Left lobe of liver (tissue), 2 donors: ENCODE data around the gene B3GAT3. TPM values are rescaled to one million over a fixed set of nuclear protein-coding genes. Genes with fewer than 3 reads are reported as not detected.
"Not testable (repeated sequence)": the region's sequence is repeated elsewhere in the genome, so short reads cannot be mapped to it uniquely, and the experiment has no call there.

Source experiments
- ATAC-seq: fragments of 200-7000 bp; cut with Tn5 transposase; one replicate; pipeline ENCODE4 v1.9.1; 2020; ENCODE audit warnings: mild to moderate bottlenecking, moderate library complexity
- DNase-seq: peaks from one replicate; pipeline ENCODE4 v3.0.0-alpha.2; 2020; ENCODE audit warnings: low spot score
- total RNA-seq: library from RNA; stranded (reverse); gene quantifications from one replicate; pipeline ENCODE4 v1.2.1, GENCODE V29; 2021
- donor health status: DM: no; HTN: no; CAD: no; lungs with moderate emphysema.
- donor health status: DM: no; HTN: yes; CAD: no.

The B3GAT3 gene
- total RNA-seq, 1 donor from 2014 or later = 16.8 TPM

DNA sequence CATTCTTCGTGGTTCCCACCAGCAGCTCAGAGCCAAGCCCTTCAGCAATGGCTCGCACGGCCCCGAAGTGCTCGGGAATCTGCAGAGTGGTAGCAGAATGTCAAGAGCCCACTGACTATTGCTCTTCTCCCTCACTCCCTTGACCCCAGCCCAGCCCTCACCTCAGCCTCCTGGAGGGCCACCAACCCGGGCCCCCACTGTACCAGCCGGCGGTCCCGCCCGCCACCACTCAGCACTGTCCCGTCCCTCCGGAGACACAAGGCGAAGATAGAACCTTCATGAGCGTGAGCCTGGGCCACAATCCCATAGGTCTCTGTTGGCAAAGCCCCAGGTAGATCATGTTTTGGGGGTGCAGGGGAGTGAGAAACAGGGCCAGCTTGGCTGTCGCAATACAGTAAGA is 15.9 kb downstream of the B3GAT3 start:
- ATAC-seq = no peak
- DNase-seq = no peak

GRCh38 chr11:62605467-62605866 is 16.3 kb downstream of the B3GAT3 start:
- DNase-seq (no peak), ATAC-seq (no peak)

GRCh38 chr11:62604460-62605120 is 17.2 kb downstream of the B3GAT3 start:
- DNase-seq (no peak), ATAC-seq (no peak)

DNA sequence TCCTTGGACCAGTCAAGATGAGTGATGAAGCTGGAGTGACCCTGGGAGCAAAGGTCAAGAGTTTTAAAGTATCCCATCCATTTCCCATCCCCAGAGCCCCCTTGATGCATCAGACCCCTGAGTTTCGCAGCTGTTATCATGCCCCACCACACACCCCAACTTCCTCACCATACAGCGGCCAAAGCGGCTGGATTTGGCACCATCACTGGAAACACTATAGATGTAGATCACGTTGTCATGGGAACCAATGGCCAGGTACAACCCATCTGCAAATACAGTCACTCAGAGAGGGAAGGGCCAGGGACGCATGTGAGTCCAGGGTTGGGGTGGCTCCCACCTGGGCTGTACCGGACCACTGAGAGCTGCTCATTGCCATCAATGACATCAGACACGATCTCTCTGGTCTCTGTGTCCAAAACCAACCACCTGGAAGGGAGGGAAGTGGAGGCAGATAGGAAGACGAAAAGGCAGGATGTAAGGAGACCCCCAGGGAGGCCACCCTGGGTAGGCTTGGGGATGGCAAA is 17.9 kb downstream of the B3GAT3 start:
- DNase-seq = no peak
- ATAC-seq = no peak

DNA sequence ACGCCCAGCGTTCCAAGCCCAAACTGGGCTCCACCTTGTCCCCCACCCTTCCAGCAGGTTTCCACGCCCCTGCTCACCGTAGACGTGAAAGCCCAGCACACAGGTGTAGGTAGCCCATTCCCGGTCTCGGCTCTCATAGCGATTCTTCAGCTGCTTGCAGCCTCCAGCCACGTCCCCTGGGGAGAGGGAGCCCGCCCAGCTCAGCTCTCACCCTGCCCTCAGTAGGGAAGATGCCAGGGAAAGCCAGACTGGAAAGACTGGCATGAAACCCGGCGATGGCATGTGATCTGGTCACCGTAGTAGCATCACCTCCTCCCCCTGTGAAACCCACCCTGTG is 18.7 kb downstream of the B3GAT3 start:
- DNase-seq = no peak
- ATAC-seq = no peak

GRCh38 chr11:62602141-62603071 is 19.4 kb downstream of the B3GAT3 start:
- DNase-seq = peak; percentile 65
- ATAC-seq = peak; percentile 54

GRCh38 chr11:62601372-62602140 is 20.2 kb downstream of the B3GAT3 start, which contains the start of gene MTA2:
Gene MTA2, minus strand, starts transcription at chr11:62601865. Its CDS starts 415 bp downstream, at chr11:62601450.
- peak; percentile 89 for ATAC-seq
- peak; percentile 98 for DNase-seq

GRCh38 chr11:62601122-62601371 is 20.7 kb downstream of the B3GAT3 start:
- ATAC-seq (peak; percentile 46), DNase-seq (no peak)

DNA sequence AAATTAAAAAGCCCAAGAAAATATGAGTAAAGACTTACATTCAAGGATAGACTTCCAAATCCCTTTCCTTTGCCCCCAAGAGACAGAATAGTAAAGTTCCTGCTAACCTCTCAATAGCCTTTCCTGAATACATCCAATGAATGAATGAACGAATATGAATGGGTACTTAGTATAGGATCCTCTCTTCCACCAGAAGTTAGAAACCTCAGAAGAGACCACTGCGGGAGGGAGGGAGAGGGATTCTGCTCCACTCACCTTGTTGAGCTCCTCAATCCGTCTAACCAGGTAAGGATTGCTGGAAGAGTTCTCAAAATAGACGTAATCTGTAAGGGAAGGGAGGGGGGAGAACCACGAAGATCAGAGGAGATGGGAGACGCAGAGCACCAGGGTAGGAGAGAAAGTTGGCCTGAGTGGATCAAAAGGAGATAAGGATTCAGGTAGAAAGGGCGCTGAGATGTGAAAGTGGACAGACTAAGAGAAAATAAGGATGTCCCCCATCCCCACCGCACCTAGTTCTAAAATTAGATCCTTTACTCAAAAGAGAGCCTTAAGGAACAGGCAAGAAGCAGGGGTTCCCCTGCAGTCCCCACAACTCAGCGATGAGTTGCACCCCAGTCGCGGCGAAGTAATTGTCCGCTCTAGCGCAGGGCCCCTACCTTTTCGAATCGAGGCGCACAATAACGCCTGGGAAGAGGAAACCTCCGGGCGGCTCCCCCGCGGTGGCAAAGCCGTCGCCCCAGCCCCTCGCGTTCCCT is 21.2 kb downstream of the B3GAT3 start:
- DNase-seq (no peak), ATAC-seq (no peak)

DNA sequence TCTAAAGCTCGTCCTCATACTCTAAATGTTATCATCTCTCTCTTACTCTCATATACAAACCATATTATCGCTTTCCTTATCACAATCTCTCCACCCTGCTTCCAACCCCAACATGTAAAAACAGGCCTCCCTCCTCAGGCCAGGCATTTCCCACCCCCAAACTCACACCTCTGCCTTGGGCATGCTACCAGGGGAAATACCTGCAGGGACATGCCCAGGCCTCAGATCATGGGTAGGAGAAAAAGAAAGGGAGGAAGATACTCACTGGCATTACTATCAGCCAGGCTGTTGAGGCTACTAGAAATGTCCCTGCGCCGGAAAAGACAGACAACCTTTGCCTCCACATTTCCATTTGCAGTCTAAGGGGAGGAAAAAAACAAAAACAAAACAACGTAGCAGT is 21.9 kb downstream of the B3GAT3 start:
- ATAC-seq (no peak), DNase-seq (no peak)

GRCh38 chr11:62599069-62599696 is 22.6 kb downstream of the B3GAT3 start:
- DNase-seq (peak; percentile 79), ATAC-seq (peak; percentile 14)

DNA sequence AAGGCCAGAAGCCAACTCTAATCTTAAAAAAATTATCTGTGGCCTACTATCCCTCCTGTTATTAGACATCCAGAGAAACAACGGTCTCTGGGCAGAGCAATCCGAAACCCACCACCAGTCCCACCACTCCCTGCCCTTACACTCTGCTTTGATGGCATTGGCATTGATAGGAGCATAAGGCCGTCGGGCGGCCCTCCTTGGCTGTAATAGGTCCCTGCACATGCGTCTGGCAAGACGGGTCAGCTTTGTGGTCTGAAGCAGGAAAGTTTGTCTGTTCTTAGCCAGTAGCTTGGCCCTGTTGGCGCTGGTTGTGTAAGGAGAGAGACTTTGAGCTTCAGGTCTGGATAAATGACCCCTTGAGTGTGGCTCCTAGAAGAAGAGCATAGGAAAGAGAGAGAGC is 26.7 kb downstream of the B3GAT3 start:
- no peak for ATAC-seq
- DNase-seq = no peak

- DNase-seq = peak; percentile 71
- ATAC-seq = peak; percentile 45
These were observed 28.2 kb downstream of the B3GAT3 start for GRCh38 chr11:62593434-62594044.

- ATAC-seq (no peak), DNase-seq (no peak)
These were observed 28.8 kb downstream of the B3GAT3 start for GRCh38 chr11:62592989-62593421.

- ATAC-seq = peak; percentile 11
- no peak for DNase-seq
These were observed 29.5 kb downstream of the B3GAT3 start for GRCh38 chr11:62592146-62592815.

DNA sequence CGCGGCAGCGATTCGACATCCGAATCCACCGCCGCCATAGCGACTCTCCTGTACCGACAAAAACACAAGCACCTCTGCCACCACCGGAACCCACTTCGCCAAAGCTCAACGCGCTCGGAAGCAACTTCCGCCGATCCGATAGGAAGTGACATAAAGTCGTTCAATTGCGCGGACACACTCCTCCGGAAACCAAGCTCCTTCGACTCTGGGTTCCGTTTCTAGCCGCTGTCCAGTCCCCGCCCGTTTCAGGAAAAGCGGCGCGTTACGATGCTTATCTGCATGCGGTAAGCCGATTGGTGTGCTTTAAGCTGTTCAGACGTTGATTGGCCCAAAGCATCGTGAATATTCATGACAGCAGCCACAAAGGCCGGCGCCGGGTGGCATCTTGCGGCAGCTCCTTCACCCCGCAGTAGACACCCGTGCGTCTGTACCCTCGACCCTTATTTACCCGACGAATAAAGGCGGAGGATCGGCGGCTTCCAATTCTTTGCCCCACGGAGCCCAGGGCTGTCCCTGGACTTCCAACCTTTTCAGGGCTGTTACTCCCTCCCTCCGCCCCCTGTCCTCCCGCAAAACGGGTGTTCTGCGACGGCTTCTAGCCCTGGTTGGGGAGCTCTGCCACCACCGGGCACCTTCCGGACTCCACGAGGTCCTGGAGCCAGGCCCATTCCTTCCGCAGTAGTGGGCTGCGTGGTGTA is 30.2 kb downstream of the B3GAT3 start, which contains the start of gene TUT1:
Gene TUT1, minus strand, starts transcription at position 76 of the 698 bp plus-strand sequence. Its CDS starts 38 bp downstream, at position 38.
- ATAC-seq (peak; percentile 86), DNase-seq (peak; percentile 98)

DNA sequence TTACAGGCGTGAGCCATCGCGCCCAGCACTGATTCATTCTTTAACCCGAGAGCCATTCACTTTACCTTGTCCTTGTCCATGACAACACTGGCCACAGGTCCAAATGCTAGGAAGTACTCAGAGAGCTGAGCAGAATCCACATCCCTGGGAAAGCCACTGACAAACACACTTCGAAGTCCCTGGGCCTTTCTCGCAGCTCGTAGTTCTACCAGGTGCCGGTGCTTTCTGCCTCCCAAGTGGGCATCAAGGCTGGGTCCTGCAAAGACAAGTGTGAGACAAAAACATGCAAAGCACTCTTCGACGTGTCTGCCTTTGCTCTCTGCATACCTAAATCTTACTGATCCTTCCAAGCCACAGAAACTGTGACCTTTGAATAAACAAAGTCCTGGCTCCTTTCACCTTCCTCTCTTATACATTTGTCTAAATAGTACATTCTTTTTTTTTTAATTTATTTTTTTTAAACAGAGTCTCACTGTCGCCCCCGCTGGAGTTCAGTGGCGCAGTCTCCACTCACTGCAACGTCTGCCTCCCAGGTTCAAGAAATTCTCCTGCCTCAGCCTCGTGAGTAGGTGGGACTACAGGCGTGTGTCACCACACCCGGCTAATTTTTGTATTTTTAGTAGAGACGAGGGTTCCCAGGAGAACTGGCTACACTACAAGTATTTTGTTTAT is 32.7 kb downstream of the B3GAT3 start:
- ATAC-seq (no peak), DNase-seq (no peak)

DNA sequence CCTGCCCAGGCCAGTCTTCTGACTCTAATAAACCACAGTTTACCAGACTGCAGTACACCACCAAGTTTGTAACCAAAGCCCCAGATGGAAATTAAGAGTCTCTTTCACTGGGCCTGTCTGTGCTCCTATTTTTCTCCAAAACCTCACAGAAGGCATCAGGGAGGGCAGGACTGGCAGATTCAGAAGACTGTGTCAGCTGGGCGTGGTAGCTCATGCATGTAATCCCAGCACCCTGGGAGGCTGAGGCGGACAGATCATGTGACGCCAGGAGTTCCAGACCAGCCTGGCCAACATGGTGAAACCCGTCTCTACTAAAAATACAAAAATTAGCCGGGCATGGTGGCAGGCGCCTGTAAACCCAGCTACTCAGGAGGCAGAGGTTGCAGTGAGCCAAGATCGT is 36.4 kb downstream of the B3GAT3 start:
- not testable (repeated sequence) for ATAC-seq, DNase-seq
